Rectal smooth muscle tissue (tissue), 1 donor: ENCODE results near the gene LRP11.
"Not testable (repeated sequence)": the region's sequence is repeated elsewhere in the genome, so short reads cannot be mapped to it uniquely, and the experiment has no call there.

ENCODE experiments used
- H3K27ac ChIP-seq: one replicate; pipeline ENCODE4 v1.7.0; 2013; ENCODE audit warnings: low read depth, low read length, inconsistent platforms
- H3K27me3 ChIP-seq: one replicate; pipeline ENCODE4 v1.7.0; 2013; ENCODE audit warnings: low read length; ENCODE audit not compliant: control insufficient read depth, insufficient read depth
- H3K36me3 ChIP-seq: one replicate; pipeline ENCODE4 v1.7.0; 2013; ENCODE audit warnings: low read length; ENCODE audit not compliant: control insufficient read depth, insufficient read depth
- H3K4me1 ChIP-seq: one replicate; pipeline ENCODE4 v1.7.0; 2013; ENCODE audit warnings: low read length; ENCODE audit not compliant: control insufficient read depth, insufficient read depth
- H3K4me3 ChIP-seq: one replicate; pipeline ENCODE4 v1.7.0; 2013; ENCODE audit warnings: low read length
- H3K9ac ChIP-seq: one replicate; pipeline ENCODE4 v1.7.0; 2013; ENCODE audit warnings: low read length

The LRP11 gene, protein sequence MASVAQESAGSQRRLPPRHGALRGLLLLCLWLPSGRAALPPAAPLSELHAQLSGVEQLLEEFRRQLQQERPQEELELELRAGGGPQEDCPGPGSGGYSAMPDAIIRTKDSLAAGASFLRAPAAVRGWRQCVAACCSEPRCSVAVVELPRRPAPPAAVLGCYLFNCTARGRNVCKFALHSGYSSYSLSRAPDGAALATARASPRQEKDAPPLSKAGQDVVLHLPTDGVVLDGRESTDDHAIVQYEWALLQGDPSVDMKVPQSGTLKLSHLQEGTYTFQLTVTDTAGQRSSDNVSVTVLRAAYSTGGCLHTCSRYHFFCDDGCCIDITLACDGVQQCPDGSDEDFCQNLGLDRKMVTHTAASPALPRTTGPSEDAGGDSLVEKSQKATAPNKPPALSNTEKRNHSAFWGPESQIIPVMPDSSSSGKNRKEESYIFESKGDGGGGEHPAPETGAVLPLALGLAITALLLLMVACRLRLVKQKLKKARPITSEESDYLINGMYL

DNA sequence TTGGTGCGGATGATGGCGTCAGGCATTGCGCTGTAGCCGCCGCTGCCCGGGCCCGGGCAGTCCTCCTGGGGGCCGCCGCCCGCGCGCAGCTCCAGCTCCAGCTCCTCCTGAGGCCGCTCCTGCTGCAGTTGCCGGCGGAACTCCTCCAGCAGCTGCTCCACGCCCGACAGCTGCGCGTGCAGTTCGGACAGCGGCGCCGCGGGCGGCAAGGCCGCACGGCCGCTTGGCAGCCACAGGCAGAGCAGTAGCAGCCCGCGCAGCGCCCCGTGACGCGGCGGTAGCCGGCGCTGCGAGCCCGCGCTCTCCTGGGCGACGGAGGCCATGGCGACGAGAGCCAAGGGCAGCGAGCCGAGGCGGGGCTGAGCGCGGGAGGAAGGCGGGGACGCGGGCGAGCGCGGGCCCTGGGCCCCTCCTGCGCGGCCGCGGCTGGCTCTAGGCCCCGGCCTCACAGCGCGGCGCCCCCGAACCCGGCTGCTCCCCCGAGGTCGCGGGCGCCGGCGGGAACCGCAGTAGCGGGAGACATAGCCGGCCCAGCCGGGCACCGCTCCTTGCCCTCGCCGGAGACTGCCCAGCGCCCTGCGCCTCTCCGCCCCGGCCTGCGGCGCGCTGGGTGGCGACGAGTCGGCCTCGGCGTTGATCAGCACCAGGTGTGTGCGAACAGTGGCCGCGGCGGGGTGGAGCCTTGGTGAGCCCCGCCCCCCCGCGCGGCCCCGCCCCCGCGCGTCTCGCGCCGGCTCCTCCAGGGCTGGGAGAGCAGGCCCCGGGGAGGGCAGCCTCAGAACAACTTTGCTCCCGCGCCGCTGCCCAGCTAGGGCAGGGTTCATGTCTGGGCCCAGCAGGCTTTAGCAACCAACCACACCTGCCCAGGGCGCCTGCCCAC is at the start of gene LRP11:
Gene LRP11, minus strand, starts transcription at position 662 of the 880 bp plus-strand sequence. Its CDS starts 339 bp downstream, at position 323.
- Histone ChIP-seq H3K4me1 (no peaks in the 10 kb centered on the region), H3K27ac (peak within 1 kb of the TSS; percentile 86), H3K4me3 (peak within 1 kb of the TSS; percentile 82), H3K9ac (peak within 1 kb of the TSS; percentile 28), H3K27me3 (no peaks in the 10 kb centered on the region), H3K36me3 (no peaks in the 10 kb centered on the region)

DNA sequence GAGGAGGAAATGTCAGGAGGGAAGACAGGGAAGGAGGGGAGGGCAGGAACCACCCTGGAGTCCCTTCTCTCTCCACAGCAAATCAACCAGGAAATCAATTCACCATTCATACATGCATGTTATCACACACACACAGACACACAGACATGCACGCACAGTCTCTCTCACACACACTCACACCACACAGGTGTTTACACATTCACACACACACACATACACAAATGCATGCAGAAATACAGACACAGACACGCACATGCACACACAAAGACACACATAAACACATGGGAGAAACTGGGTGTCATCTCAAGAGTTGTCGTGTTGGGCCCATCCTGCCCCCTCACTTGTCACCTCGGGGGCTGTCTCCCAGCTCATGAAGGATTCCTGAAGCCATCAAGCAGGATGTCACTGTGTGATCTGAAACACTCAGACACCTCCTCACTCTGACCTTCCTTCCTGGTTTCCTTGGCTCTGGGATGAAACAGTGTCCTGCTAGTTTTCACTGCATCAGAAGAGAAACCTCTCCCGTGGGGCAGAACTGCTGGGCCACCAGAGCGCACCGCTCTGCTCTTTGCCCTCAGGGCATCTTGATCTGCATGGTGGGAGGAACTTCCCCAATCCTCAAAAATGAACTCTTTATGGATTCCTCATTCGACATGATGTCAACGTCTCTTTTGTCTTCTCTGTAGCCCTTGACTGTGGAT is 49.5 kb upstream of the LRP11 start:
- Histone ChIP-seq H3K36me3 (no peaks in the 10 kb centered on the region), H3K9ac (no peak overlapping the region), H3K4me1 (no peaks in the 10 kb centered on the region), H3K27ac (no peak overlapping the region), H3K4me3 (no peak overlapping the region), H3K27me3 (no peaks in the 10 kb centered on the region)

DNA sequence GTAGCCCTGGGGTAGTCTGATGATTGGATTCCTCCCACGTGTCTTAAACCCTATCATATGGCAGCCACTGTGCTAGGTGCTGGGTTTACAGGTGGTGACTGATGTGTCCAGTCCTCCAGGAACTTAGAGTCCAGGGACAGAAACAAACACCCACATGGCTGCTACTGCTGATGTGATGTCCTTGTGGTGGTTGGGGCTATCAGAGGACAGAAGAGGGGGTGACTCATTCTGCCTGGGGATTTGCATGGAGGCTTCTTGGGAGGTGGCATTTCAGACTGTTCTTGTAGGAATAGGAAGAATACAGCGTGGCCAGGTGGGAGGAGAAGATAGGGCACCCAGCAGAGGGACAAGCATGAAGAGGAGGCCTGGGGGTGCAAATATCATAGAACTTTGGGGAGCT is 48.9 kb upstream of the LRP11 start:
- Histone ChIP-seq H3K27me3 (no peaks in the 10 kb centered on the region), H3K36me3 (no peaks in the 10 kb centered on the region), H3K9ac (no peak overlapping the region)

DNA sequence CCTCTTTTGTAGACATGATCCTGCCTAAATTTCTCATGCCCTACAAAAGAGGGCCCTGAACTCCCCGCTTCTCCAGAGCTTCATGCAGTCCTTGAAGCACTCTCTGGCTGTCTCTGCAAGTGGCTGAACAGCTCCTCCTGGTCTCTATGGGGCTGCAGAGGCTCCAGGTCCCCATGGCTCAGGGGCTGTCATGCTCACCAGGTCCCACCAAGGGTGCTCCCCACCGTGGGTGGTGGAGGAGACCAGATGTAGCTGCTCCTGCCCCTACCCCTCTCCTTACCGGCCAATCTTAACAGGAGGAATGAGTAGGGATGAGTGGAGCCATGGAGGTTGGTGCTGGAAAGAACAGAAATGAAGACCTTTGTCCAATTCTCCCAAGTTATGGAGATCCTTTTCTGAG is 48.5 kb upstream of the LRP11 start:
- not testable (repeated sequence) for H3K36me3 ChIP-seq, H3K9ac ChIP-seq, H3K27me3 ChIP-seq, H3K4me1 ChIP-seq, H3K4me3 ChIP-seq, H3K27ac ChIP-seq

More for the DNA sequence above, 48.9 kb upstream of the LRP11 start:
- H3K4me1 ChIP-seq, result no peaks in the 10 kb centered on the region
- no peak overlapping the region for H3K4me3 ChIP-seq
- no peak overlapping the region for H3K27ac ChIP-seq

DNA sequence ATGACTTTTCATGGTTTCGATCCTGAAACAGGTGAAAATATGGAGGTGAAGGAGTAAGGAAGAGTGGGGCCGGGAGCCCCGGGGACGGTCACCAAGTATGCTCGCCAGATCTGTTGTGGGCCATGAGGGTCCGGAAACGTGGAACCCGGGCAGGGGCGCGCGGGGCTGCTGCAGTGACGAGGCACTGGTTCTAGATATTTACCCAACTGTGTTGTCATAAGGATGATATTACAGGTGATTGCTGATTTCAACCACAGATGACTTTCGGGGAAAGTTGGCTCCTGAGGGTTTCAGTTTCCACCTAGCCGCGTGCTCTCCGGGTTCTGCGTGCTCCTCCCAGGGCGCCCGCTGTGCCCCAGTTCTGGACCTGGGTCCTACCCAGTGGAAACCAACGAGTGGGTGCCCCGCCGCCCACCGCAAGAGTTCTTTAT is 46.6 kb upstream of the LRP11 start:
- H3K4me3 ChIP-seq, result no peak overlapping the region
- no peaks in the 10 kb centered on the region for H3K4me1 ChIP-seq
- H3K27ac ChIP-seq, result no peak overlapping the region
- no peaks in the 10 kb centered on the region for H3K27me3 ChIP-seq
- H3K9ac ChIP-seq, result no peak overlapping the region
- no peaks in the 10 kb centered on the region for H3K36me3 ChIP-seq

DNA sequence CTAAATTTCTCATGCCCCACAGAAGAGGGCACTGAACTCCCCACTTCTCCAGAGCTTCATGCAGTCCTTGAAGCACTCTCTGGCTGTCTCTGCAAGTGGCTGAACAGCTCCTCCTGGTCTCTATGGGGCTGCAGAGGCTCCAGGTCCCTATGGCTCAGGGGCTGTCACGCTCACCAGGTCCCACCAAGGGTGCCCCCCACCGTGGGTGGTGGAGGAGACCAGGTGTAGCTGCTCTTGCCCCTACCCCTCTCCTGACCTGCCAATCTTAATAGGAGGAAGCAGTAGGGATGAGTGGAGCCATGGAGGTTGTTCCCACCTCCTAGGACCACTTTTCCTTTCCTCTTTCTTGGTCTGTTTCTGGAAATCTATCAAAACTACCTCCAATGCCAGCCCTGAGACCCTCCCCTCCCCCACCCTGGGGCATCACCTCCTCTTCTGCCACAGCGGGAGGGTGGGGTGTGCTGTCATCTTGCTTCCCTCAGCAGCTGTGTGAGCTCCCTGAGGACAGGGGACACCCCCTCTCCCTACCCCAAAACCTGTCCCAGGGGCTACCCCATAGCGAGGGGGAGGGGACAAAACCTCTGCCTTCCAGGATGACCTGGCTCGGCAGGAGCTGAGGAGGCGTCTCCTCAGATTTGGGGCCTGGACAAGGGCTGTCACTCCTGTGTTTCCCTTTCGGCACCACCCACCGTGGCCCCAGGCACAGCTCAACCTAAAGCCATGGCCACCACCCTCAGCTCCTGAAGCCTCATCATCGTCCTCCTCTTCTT is 45.7 kb upstream of the LRP11 start:
- no peaks in the 10 kb centered on the region for H3K27me3 ChIP-seq
- H3K9ac ChIP-seq, result no peak overlapping the region
- no peak overlapping the region for H3K4me3 ChIP-seq
- no peak overlapping the region for H3K27ac ChIP-seq
- no peaks in the 10 kb centered on the region for H3K36me3 ChIP-seq
- H3K4me1 ChIP-seq, result no peaks in the 10 kb centered on the region

DNA sequence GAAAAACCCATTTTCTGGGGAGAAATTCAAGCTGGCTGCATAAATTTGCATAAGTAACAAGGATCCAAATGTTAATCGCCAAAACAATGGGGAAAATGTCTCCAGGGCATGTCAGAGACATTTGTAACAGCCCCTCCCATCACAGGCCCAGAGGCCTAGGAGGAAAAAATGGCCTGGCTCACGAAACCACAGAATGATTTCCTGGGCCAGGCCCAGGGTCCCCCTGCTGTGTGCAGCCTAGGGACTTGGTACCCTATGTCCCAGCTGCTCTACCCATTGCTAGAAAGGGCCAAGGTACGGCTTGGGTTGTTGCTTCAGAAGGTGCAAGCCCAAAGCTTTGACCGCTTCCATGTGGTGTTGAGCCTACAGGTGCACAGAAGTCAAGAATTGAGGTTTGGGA is 44.3 kb upstream of the LRP11 start:
- not testable (repeated sequence) for H3K4me3 ChIP-seq, H3K27ac ChIP-seq, H3K4me1 ChIP-seq, H3K9ac ChIP-seq, H3K36me3 ChIP-seq, H3K27me3 ChIP-seq

DNA sequence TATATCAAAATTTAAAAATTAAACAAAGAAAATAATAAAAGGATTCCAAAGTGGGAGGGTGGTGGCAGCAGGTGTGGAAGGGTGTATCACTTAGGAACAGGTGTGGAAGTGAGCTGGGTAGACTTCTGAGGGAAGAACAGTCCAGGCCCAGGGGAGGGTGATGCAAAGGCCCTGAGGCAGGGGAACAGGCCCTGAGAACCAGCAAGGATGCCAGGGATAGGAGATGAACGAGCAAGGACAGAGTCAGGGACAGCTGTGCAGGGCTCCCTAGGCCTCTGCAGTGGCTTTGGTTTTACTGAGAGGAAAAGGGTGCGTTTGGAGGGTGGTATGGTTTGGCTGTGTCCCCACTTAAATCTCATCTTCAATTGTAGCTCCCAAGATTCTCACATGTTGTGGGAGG is 43.2 kb upstream of the LRP11 start:
- H3K4me1 ChIP-seq, result no peaks in the 10 kb centered on the region
- no peak overlapping the region for H3K9ac ChIP-seq
- no peaks in the 10 kb centered on the region for H3K27me3 ChIP-seq
- no peaks in the 10 kb centered on the region for H3K36me3 ChIP-seq
- no peak overlapping the region for H3K4me3 ChIP-seq
- no peak overlapping the region for H3K27ac ChIP-seq

DNA sequence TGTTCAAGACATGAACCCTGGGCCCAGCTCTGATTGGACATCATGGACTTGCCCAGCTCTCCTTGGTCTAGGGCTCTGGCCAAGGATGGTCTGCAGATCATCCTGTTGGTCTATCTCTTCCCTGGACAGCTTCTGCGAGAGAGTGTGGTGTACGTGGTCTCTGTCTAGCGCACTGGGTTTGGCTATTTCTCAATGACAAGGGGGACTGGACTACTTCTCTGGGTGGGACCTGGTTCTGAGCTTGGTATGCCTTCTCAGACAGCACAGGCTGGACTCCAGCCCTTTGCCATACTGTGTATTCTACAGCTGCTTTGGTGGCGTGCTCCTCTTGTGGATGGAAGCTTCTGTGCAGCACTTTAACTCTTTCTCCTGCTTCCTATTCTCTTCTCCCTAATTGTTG is 42.2 kb upstream of the LRP11 start:
- Histone ChIP-seq H3K4me1 (no peaks in the 10 kb centered on the region), H3K27ac (no peak overlapping the region), H3K36me3 (no peaks in the 10 kb centered on the region), H3K9ac (no peak overlapping the region), H3K27me3 (no peaks in the 10 kb centered on the region), H3K4me3 (no peak overlapping the region)

DNA sequence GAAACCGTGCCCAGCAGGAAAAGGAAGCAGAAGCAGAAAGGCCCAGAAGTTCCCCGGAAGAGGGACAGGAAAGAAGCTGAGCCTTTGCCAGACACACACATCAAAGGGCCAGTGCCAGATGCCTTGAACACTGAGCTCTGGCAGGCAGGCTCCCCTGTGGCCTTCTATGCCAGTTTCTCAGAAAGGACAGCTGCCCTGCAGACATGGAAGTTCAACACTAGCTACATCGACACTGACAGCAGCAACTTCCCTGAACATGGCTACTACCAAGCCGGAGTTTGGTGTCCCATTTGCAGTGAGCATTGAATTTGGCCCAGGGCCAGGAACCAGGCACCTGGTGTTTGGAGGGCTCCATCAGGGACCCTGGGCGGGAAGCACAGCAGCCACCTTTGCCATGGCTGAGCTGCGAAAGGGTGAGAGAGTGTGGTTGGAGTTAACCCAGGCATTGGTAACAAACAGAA is 41.8 kb upstream of the LRP11 start:
- H3K36me3 ChIP-seq, result no peaks in the 10 kb centered on the region

DNA sequence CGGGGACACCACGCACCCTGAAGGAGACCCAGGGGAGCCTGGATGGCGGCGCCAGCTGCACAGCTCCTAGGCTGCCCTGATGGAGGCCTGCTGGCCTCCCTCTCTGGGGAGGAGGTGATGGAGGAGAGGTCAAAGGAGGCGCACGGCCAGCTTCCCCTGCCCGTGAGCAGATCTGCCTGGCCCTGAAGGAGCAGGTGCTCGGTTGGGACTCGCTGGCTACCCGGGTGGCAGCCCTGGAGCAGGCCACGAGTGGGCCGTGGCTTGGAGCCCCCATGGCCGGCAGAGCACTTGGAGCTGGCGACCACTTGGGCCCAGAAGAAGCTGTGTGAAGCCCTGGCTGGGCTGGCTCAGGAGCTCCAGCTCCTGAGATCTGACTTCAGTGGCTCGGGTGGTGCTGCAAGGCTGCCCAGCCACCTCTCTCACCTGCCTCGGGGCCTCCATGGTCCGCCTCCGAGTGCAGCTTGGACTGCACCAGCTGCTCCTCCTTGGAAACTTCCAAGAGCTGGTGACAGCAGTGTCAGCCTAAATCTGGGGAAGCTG is 41.3 kb upstream of the LRP11 start:
- Histone ChIP-seq H3K4me3 (no peak overlapping the region), H3K4me1 (no peaks in the 10 kb centered on the region), H3K27me3 (no peaks in the 10 kb centered on the region), H3K36me3 (no peaks in the 10 kb centered on the region), H3K27ac (no peak overlapping the region), H3K9ac (no peak overlapping the region)

More for the DNA sequence above, 41.8 kb upstream of the LRP11 start:
- Histone ChIP-seq H3K9ac (no peak overlapping the region), H3K27me3 (no peaks in the 10 kb centered on the region), H3K4me3 (no peak overlapping the region), H3K27ac (no peak overlapping the region), H3K4me1 (no peaks in the 10 kb centered on the region)
